Dendritic cell treated with granulocyte-macrophage colony-stimulating factor and Interleukin-4, amounts not matched to agents 40 ng/mL and 50 ng/mL, for 4 days (primary cell): ENCODE results near the gene ATF7IP.

Experiments used
- H3K27ac Mint-ChIP-seq: one replicate; pipeline ENCODE4 v1.8.0; 2022; ENCODE audit warnings: mild to moderate bottlenecking, mixed read lengths
- H3K27me3 Mint-ChIP-seq: one replicate; pipeline ENCODE4 v1.8.0; 2022; ENCODE audit warnings: mild to moderate bottlenecking, mixed read lengths
- H3K36me3 Mint-ChIP-seq: one replicate; pipeline ENCODE4 v1.8.0; 2022; ENCODE audit warnings: low read depth, mixed read lengths
- H3K4me1 Mint-ChIP-seq: one replicate; pipeline ENCODE4 v1.8.0; 2022; ENCODE audit warnings: low read depth, mixed read lengths
- H3K4me3 Mint-ChIP-seq: one replicate; pipeline ENCODE4 v1.8.0; 2022; ENCODE audit warnings: mild to moderate bottlenecking, moderate library complexity, mixed read lengths
- H3K9me3 Mint-ChIP-seq: one replicate; pipeline ENCODE4 v1.8.0; 2022; ENCODE audit warnings: mixed read lengths
- intact Hi-C: fragments of 100-400 bp; cut with micrococcal nuclease; formaldehyde crosslinking; loops from one replicate; pipeline ENCODE4 v1.15.0; 2022

Gene ATF7IP

DNA sequence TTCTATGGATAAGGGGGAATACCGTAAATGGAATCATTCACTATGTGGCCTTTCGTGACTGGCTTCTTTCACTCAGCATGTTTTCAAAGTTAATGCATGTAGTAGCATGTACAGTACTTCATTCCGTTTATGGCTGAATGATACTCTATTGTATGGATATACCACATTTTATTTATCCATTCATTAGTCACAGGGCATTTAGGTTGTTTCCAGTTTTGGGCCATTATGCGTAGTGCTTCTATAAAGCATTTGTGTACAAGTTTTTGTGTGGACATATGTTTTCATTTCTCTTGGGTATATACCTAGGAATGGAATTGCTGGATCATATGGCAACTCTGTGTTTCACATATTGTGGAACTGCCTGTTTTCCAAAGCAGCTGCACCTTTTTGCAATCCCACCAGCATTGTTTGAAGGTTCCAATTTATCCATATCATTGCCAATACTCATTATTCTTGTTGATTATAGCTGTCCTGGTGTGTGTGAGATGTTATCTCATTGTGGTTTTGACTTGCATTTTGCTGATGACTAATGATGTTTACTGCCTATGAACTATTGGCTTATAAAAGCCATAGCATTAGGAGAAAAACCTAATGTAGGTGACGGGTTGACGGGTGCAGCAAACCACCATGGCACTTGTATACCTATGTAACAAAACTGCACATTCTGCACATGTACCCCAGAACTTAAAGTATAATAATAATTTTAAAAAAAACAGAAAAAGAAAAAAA lies 45.5 kb downstream of the ATF7IP start:
- intact Hi-C loops: no loop called here
- H3K27ac Mint-ChIP-seq: no peak overlapping the region
- no peaks in the 10 kb centered on the region for H3K4me1 Mint-ChIP-seq
- H3K9me3 Mint-ChIP-seq: no peaks in the 10 kb centered on the region
- no peak overlapping the region for H3K4me3 Mint-ChIP-seq
- H3K27me3 Mint-ChIP-seq: no peaks in the 10 kb centered on the region
- no peaks in the 10 kb centered on the region for H3K36me3 Mint-ChIP-seq

DNA sequence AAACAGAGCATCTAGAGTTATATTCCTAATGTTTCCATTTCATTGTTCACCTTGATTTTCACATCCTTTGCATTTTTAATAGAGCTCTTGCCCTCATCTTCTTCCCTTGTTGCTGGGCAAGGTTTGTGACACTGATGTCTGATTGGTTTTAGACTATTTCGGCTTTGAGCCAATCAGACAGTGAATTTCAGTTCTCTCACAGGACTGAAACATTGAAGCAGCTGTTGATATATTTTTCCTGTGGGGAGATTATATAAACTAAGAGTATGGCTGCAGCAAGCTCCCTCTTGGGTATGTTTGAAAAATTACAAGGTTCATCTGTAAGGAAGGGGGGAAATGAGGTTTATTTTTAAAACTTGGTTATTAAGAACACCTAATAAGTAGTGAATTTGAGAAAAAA lies 51.2 kb downstream of the ATF7IP start:
- H3K4me1 Mint-ChIP-seq: peaks cover 8% of the 10 kb centered on the region
- peaks cover 16% of the 10 kb centered on the region for H3K9me3 Mint-ChIP-seq
- peaks cover 20% of the 10 kb centered on the region for H3K36me3 Mint-ChIP-seq
- no peaks in the 10 kb centered on the region for H3K27me3 Mint-ChIP-seq
- no peak overlapping the region for H3K27ac Mint-ChIP-seq
- no peak overlapping the region for H3K4me3 Mint-ChIP-seq
- intact Hi-C loops: loop anchor here (2.0 to 5.0 kb wide), 2 partner anchors 49 to 178 kb away; partner anchors contain the start of gene ATF7IP

DNA sequence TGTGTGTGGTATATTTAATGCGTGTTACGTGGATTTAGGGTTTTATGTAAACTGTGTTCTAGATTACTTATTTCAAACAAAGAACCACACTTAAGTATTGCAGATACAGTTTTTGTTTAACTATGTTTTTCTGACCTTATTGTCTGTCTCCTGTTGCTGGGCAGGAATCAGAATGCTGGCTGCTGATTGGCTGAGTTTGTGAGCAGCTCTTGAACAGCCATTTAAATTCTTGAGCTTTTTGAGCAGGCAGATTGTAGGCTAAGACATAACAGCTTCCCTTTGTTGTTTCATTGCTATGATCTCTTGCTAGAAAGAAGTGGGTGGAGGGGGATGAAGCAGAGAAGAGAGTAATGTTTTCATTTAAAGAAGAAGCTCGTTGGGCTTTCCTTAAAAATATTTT lies 52.2 kb downstream of the ATF7IP start:
- H3K27me3 Mint-ChIP-seq: no peaks in the 10 kb centered on the region
- H3K4me3 Mint-ChIP-seq: no peak overlapping the region
- peaks cover 8% of the 10 kb centered on the region for H3K4me1 Mint-ChIP-seq
- intact Hi-C loops: loop anchor here (2.0 to 5.0 kb wide), 2 partner anchors 50 to 179 kb away; partner anchors contain the start of gene ATF7IP
- H3K36me3 Mint-ChIP-seq: peaks cover 30% of the 10 kb centered on the region
- H3K27ac Mint-ChIP-seq: no peak overlapping the region
- peaks cover 26% of the 10 kb centered on the region for H3K9me3 Mint-ChIP-seq

DNA sequence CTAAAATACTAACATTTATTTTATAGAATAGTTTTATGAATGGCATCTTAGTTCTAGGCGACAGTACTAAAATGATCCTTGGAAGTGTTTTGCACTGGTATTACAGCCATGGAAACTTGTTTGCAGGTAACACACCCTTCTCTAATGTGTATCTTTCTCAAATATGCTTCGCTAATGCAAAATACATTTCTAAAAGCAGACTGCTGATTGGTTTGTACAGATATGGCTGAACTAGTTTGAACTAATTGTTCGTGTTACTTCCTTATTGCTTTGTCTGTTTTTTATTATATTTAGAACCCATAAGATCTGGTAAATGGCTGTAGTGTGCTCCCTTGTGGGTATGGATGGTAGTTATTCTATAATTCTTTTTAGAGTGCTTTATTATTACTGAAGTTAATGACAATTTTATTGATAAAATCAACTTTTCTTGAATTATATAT lies 53.0 kb downstream of the ATF7IP start:
- Mint-ChIP-seq H3K27me3 (no peaks in the 10 kb centered on the region), H3K9me3 (peaks cover 26% of the 10 kb centered on the region), H3K4me1 (peaks cover 8% of the 10 kb centered on the region), H3K4me3 (no peak overlapping the region), H3K36me3 (peaks cover 32% of the 10 kb centered on the region), H3K27ac (no peak overlapping the region)
- intact Hi-C loops: loop anchor here (5.0 kb wide), 1 partner anchor 51 kb away; the partner anchor contains the start of gene ATF7IP

DNA sequence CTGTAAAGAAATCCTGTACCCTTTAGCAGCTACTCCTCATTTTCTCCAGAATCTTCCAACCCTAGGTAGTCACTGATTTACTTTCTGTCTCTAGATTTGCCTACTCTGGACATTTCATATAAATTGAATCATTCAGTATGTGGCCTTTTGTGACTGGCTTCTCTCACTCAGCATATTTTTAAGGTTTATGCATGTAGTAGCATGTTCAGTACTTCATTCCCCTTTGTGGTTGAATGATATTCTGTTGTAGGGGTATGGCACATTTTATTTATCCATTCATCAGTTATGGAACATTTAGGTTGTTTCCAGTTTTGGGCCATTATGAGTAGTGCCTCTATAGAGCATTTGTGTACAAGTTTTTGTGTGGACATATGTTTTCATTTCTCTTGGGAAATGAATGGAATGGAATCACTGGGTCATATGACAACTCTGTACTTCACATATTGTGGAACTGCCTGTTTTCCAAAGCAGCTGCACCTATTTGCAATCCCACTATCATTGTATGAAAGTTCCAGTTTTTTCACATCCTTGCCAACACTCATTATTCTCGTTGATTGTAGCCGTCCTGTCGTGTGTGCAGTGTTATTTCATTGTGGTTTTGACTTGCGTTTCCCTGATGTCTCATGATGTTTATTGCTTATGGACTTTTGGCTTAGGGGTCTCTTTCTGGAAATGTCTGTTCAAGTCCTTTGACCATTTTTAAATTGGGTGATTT lies 57.2 kb downstream of the ATF7IP start:
- Mint-ChIP-seq H3K4me1 (peaks cover 2% of the 10 kb centered on the region), H3K36me3 (peaks cover 72% of the 10 kb centered on the region), H3K4me3 (no peak overlapping the region), H3K9me3 (peaks cover 26% of the 10 kb centered on the region), H3K27ac (no peak overlapping the region), H3K27me3 (no peaks in the 10 kb centered on the region)
- intact Hi-C loops: no loop called here

DNA sequence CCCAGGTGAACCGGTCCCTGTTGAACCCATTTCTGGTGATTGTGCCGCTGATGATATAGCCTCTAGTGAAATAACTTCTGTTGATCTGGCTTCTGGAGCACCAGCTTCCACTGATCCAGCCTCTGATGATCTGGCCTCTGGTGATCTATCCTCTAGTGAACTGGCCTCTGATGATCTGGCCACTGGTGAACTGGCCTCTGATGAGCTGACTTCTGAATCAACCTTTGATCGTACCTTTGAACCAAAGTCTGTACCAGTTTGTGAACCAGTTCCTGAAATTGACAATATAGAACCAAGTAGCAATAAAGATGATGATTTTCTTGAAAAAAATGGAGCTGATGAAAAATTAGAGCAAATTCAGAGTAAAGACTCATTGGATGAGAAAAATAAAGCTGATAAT lies 59.1 kb downstream of the ATF7IP start:
- no peak overlapping the region for H3K27ac Mint-ChIP-seq
- peaks cover 86% of the 10 kb centered on the region for H3K36me3 Mint-ChIP-seq
- H3K4me3 Mint-ChIP-seq: no peak overlapping the region
- peaks cover 28% of the 10 kb centered on the region for H3K9me3 Mint-ChIP-seq
- no peaks in the 10 kb centered on the region for H3K27me3 Mint-ChIP-seq
- H3K4me1 Mint-ChIP-seq: peaks cover 7% of the 10 kb centered on the region
- intact Hi-C loops: no loop called here

DNA sequence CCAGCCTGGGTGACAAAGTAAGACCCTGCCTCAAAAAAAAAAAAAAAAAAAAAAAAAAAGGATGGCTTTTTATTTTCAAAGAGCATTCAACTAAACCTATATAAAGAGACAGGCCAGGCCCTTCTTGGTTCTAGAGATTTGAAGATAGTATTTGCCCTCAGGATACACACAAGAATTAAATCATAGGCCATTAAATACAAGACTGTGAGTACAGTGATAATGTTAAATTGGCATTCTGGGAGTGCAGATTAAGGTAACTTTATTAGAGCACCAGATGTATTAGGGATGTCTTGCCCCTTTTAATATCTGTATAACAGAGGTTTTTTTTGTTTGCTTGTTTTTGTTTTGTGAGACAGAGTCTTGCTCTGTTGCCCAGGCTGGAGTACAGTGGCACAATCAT lies 61.3 kb downstream of the ATF7IP start:
- intact Hi-C loops: no loop called here
- no peak overlapping the region for H3K27ac Mint-ChIP-seq
- H3K36me3 Mint-ChIP-seq: peaks cover 76% of the 10 kb centered on the region
- no peaks in the 10 kb centered on the region for H3K27me3 Mint-ChIP-seq
- H3K4me3 Mint-ChIP-seq: no peak overlapping the region
- peaks cover 13% of the 10 kb centered on the region for H3K4me1 Mint-ChIP-seq
- H3K9me3 Mint-ChIP-seq: peaks cover 21% of the 10 kb centered on the region

DNA sequence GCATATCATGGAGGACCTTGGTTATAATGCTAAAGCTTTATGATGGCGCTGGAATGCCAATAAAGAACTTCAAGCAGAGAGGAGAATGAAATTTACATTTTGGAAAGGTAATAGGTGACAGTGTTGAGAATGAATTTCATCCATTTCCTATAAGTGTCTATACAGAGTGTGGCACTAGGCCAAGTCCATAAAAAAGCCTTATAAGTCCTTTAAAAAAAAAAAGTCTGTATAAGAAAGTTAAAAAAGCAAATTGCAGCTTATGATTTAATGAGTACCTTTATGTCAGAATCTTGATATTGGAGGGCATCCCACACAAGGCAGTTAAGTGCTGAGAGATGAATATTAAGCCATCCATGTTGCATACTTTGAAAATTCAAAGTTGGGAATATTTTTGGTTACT lies 62.4 kb downstream of the ATF7IP start:
- H3K4me3 Mint-ChIP-seq: no peak overlapping the region

DNA sequence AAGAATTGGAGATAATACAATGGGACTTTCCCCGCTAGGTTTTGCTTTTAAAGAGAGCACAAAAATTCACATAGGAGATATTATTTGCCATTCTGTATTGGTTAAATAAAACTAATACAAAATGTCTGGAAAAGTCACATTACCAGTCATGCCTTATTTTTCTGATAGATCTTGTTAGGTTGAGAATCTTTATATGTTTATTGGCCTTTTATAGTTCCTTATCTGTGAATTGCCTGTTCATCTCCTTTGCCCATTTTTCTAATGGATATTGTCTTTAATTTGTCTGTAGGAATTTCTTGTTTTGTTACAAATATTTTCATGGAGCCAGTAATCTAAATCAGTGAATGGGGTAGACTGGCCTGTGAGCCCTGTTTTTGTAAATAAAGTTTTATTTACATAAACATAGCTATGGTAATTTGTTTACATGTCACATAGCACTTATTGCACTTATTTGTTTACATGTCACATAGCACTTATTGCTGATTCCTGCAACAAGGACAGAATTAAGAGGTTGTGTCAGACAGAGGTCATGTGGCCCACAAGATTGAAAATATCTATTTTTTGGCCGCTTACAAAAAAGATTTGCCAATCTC lies 65.0 kb downstream of the ATF7IP start:
- H3K4me1 Mint-ChIP-seq: peaks cover 13% of the 10 kb centered on the region
- H3K27ac Mint-ChIP-seq: no peak overlapping the region
- H3K9me3 Mint-ChIP-seq: peaks cover 12% of the 10 kb centered on the region
- intact Hi-C loops: no loop called here
- no peaks in the 10 kb centered on the region for H3K27me3 Mint-ChIP-seq
- no peak overlapping the region for H3K4me3 Mint-ChIP-seq
- peaks cover 60% of the 10 kb centered on the region for H3K36me3 Mint-ChIP-seq

More for the DNA sequence above, 62.4 kb downstream of the ATF7IP start:
- no peaks in the 10 kb centered on the region for H3K27me3 Mint-ChIP-seq
- peaks cover 12% of the 10 kb centered on the region for H3K9me3 Mint-ChIP-seq
- H3K27ac Mint-ChIP-seq: no peak overlapping the region
- peaks cover 67% of the 10 kb centered on the region for H3K36me3 Mint-ChIP-seq
- intact Hi-C loops: no loop called here
- H3K4me1 Mint-ChIP-seq: peaks cover 13% of the 10 kb centered on the region

DNA sequence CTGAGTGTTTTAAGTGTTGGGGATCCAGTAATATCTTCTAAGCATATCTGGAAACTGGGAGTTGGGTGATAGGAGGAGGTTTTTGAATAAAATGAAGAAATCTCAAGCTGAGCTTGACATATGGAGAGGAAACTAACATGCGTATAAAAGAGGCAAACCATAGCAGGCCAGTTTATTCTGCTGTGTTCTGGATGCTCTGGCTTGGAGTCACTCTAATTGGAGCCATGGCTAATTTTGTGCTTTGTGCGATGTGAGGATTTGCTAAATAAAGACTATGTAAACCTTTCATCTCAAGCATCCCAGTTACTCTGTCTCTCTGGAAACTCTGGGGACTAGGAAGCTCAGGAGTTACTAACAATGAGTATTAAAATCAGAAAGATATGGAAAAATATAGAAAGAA lies 66.5 kb downstream of the ATF7IP start:
- H3K9me3 Mint-ChIP-seq: peaks cover 12% of the 10 kb centered on the region
- intact Hi-C loops: no loop called here
- no peaks in the 10 kb centered on the region for H3K27me3 Mint-ChIP-seq
- H3K4me3 Mint-ChIP-seq: no peak overlapping the region
- peaks cover 13% of the 10 kb centered on the region for H3K4me1 Mint-ChIP-seq
- no peak overlapping the region for H3K27ac Mint-ChIP-seq
- H3K36me3 Mint-ChIP-seq: peaks cover 61% of the 10 kb centered on the region

DNA sequence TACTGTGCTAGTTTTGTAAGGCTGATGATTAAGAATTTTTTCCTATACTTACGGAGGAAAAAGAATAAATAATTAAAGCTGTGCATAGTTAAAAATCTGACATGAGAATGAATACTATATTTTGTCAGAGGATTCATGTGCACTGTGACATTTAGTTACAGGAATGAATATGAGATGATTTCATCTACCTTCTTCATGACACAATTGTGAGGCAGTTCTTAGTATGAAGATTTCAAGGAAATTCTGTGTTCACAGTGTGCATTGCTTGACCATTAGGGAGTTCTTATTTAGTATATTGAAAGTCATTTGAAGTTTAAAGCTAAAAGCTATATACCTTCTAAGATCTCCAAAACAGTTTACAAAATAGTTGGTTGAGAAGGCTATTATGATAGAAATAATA lies 70.1 kb downstream of the ATF7IP start:
- Mint-ChIP-seq H3K4me1 (peaks cover 8% of the 10 kb centered on the region), H3K27ac (no peak overlapping the region), H3K27me3 (no peaks in the 10 kb centered on the region), H3K4me3 (no peak overlapping the region), H3K9me3 (no peaks in the 10 kb centered on the region), H3K36me3 (peaks cover 60% of the 10 kb centered on the region)
- intact Hi-C loops: no loop called here

DNA sequence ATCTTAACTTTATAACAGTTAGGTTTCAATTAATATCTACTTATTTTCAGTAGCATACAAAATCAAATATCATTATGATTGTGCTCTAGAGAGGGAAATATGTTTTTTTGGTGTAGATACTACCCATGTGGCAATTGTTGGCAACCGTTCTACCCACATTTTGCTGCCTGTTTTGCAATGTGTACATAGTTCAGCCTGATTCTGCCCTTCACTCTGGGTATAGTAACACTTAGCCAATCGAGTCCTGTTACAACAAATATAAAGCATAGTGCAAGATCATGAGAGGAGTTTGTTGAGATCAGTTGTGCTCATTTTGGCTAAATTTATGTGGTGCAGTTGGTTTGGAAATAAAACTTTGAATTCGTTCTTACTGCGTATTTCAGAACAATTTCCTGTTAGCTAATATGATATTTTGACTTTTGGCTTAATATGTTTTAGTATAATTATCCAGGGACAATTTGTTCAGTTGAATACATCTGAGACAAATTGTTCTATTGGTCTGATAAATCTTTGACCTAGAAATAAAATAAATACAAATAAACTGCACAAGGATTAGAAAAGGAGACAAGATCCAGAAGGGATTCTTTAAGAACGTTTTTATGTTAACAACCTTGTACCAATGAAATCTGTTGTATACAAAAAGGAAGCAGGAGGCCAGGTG lies 76.9 kb downstream of the ATF7IP start:
- intact Hi-C loops: no loop called here
- Mint-ChIP-seq H3K27me3 (no peaks in the 10 kb centered on the region), H3K36me3 (peaks cover 76% of the 10 kb centered on the region), H3K9me3 (no peaks in the 10 kb centered on the region), H3K4me3 (no peak overlapping the region), H3K4me1 (peaks cover 25% of the 10 kb centered on the region), H3K27ac (peak overlapping the region; percentile 17)

DNA sequence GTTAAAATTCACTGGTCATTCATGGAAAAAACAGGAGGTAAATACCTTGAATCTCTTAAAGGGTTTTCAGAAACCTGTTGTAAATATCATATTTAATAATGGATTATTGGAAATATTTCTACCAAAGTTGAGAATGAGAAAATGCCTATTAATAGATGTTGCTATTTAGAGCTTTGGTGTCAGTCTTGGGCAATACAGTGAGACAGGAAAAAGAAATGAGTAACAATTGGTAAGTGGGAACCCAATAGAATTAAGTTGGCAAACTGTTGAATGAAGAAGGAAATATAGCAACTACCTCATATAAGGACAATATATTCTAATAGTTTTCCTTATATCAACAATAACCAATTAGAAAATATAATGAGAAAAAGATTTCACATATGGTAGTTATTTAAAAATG lies 78.0 kb downstream of the ATF7IP start:
- H3K27me3 Mint-ChIP-seq: no peaks in the 10 kb centered on the region
- H3K4me1 Mint-ChIP-seq: peaks cover 25% of the 10 kb centered on the region
- peaks cover 77% of the 10 kb centered on the region for H3K36me3 Mint-ChIP-seq
- intact Hi-C loops: no loop called here
- no peak overlapping the region for H3K27ac Mint-ChIP-seq
- no peak overlapping the region for H3K4me3 Mint-ChIP-seq
- no peaks in the 10 kb centered on the region for H3K9me3 Mint-ChIP-seq

DNA sequence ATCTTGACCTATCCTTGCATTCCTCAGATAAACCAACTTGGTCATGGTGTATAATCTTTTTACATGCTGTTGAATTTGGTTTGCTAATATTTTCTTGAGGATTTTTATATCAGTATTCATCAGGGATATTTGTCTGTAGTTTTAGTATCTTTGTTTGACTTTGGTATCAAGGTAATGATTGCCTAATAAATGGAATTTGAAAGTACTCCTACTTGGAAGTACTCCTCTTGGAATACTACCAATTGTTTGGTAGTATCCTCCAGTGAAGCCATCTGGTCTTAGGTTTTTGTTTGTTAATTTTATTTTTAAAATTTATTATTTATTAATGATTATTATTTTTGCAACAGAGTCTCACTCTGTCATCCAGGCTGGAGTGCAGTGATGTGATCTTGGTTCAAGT lies 85.0 kb downstream of the ATF7IP start:
- Mint-ChIP-seq H3K9me3 (no peaks in the 10 kb centered on the region), H3K27ac (no peak overlapping the region), H3K4me1 (peaks cover 27% of the 10 kb centered on the region), H3K36me3 (peaks cover 91% of the 10 kb centered on the region), H3K4me3 (no peak overlapping the region), H3K27me3 (no peaks in the 10 kb centered on the region)
- intact Hi-C loops: no loop called here
